HG03354 (cell line): ENCODE results near the gene MAN1C1.

Source experiments
- ATAC-seq: cut with Tn5 transposase; IDR thresholded peaks from one replicate; pipeline ENCODE4 v1.9.1; 2021; ENCODE audit warnings: mild to moderate bottlenecking; ENCODE audit not compliant: unreplicated experiment, poor library complexity, severe bottlenecking

Gene MAN1C1

DNA sequence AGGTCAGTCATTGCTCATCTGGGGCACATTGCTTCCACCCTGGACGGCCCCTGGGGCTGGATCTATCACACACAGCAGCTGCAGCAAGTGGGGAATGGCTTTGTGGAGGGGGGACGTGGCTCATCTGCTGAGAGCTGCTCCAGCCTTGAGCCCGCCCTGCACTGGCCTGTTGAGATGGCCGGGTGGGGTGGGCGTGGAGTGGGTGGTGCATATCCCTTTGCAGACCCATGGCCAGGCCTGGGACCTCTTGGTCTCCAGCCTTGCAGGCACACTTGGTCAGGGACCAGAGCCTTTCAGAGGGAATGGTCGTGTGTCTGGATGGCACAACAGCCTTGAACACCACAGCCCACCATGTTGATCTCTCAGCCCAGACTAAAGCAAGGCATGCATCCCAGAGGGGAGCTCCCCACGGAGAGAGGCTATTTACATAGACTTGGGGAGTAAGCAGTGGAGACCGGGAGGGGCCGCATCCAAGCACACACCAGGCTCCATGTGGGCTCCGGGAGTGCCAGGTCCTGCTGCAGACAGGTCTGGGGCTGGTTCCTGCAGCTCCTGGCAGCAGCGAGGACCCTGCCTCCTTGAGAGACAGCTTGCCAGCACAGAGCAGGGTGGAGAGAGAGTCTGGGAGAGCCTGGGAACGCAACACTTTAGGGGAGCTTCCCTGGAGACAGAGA, 130.6 kb downstream of the MAN1C1 start:
- no peak for ATAC-seq

DNA sequence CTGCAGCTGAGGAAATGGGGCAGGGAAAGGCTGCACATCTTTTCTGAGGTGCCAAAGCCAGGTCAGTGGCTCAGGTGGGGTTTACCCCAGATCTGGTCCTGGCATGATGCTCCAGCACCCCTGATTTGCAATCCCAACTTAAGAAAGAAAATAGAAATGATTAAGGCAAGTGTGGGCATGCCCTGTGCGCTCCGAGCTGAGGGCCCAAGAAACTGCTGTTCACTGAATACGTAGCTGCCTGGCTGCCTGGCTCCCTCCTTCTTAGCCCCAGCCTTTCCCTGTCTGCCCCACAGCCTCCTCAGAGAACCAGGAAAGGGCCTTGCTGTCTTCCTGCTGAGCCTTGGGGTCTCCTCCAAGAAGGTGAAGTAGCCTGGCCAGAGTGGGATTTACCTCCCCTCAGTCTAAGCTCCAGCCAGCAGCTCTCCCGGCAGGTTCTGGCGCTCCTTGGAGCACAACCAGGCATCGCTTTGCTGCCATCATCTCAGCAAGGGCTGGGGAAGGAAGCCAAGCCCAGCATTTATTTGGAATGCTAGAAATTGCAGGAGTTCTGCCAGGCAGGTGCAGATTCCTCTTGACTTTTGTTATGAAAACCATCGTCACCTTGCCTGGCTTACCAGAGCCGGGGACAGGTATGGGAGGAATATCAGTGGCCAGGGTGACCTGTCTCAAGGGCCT, 132.1 kb downstream of the MAN1C1 start:
- no peak for ATAC-seq

DNA sequence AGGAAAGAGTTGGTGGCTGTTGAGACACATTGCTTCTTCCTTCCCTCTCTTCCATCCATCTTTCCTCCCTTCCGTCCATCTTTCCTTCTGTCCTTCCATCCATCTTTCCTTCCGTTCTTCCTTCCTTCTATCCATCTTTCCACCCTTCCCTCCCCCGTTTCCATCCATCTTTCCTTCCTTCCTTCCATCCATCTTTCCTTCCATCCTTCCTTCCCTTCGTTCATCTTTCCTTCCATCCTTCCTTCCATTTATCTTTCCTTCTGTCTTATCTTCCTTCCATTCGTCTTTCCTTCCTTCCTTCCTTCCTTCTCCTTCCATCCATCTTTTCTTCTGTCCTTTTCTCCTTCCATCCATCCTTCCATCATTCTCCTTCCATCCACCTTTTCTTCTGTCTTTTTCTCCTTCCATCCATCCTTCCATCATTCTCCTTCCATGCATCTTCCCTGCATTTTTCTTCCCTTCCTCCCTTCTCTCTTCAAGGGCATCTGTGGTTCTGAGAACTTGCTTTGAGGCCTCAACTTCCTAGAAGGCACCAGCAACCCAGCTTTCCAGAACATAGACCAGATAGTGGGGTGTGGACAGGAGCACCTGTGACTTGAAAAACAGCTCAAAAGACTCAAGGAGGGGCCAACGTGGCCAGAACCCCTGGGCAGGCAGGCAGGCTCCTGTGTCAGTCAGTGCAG, 134.5 kb downstream of the MAN1C1 start:
- no peak for ATAC-seq

DNA sequence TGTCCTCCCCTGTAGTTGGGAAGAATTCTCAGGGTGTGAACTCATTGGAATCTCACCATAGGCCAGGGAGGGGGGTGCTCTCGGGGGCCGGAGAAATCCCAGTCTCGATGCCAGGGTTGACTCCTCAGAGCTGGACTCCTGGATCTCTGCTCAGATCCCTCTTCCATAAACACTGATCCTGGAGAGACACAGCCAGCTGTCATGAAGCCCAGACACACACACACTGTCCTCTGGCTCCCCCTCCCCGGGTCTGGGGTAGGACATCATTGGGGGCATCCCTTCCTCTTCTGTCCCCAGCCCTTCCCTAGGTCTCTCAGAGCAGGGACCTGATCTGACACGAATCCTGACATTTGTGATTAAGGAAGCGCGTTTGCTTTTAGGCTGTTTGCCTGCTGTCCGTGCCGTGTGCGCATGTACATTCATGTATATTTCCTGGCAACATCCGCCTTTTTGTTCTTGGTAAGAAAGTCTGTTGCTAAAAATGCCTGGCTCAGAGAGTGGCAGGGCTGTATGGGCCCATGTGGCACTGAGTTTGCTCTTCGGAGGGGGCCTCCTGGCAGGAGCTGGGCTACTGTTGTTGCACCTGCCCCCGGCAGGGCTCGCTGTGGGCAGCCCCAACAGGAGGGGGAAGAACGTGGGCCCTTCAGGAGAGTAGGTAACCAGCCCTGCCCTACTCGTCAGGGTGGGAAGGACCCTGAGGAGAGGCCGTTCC, 138.0 kb downstream of the MAN1C1 start:
- no peak for ATAC-seq

DNA sequence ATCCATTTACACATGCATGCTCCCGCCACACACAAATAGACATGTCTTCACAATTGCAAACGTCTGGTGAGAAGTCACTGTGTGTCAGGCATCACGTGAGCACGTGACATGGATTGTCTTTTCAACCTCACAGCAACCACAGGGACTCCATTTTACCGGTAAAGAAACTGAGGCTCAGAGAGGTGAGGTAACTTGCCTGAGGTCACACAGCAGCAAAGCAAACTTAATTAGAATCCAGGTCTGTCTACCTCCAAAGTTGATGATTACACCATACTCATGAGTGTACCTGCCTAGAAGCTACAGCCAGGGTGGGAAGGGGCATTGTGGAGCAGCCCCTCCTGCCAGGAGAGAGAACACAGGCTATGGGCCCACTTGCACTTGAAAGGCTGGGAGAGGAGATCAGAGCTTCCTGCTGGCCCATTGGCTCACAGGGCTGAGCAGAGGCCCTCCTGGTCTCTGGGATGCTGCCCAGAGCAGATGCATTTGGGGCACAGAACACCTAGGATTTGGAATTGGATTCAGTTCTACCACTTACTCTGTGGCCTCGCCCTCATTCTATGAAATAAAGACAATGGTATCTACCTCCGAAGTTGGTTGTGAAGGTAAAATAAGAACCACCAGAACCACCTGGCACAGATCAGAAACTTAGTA, 139.0 kb downstream of the MAN1C1 start:
- ATAC-seq, result no peak

DNA sequence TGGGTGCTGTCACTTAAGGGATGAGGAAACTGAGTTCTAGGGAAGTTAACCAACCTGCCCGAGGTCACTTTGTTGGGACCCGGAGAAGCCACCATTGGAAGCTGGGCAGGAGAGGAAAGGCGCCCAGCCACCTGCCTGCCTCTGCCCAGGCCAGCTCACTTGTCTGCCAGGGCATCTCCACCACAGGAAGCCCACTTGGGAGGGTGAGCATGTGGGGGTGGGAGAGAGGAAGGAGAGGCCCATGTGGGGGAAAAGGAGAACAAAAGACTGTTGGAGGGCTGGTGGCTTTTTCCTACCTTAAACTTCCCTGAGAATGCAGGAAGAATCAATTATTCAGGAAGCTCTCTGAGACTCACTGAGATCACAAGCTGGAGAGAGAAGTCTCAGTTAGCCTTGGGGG, 139.6 kb downstream of the MAN1C1 start:
- no peak for ATAC-seq

DNA sequence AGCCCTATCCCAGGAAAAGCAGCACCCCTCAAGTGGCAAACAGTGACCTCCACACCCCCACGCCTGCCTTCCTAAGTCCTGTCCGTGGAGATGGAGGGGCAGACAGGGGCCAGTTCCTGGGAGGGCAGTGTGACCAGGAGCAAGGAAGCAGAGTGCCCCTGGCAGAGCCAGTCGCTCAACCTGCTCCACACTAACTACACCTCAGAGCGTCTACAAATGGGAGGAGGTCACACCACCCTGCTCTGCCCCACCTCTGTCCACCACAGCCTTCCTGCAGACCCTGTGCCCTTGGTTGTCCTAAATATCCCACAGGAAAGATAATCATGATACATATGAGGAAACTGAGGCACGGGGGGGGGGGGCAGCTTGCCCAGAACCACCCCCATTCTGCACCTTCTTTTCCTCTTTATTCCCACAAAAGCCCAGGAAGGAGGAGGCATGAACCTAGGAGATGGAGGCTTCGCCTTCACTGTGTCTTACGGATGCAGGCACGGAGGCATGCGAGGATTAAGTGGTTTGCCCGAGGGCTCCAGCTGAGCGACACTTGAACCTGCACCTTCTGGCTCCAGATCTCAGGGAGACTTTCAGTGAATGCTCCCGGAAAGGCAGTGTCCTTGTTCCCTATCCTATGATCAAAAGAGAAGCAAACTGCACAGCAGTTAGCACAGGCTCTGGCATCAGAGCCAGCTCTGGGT, 140.7 kb downstream of the MAN1C1 start:
- ATAC-seq, result no peak

DNA sequence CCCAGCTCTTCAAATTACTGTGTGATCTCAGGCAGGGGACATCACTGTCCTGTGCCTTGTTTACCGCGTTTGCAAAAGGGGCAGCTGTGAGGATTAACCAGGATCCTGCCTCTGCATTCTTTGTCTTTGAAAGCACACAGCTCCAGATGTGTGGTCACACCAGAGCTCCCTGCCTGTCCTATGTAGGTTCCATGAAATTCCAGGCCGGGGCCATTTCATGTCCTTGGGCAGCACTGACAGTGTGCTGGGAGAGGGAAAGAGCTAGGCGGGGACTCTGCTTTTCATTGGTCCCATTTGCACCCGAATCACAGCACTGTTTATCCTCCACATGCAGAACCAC, 141.2 kb downstream of the MAN1C1 start:
- no peak for ATAC-seq

DNA sequence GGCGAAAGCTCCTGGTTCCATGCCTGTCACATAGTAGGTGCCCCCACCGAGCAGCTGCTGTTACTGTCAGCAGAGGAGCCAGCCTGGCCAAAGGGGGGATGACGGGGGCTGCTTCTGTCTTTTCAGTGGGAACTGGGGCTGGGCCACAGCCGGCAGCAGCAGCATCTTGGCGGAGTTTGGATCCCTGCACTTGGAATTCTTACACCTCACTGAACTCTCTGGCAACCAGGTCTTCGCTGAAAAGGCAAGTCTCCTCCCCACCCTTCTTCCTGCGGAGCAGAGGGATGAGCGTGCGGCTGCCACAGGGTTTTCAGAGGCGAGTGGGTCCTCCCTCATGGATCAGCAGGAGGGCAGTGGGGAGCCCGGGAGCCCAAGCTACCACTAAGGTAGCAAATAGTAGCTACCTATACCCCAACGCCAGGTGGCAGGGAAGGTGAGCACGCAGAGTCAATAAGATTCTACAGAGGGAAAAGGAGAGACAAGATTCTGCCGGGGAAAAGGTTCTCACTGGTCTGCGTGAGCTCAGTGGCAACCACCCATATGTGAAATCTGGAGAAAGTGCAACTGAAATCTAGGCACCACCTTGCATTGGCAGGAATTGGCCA, 142.0 kb downstream of the MAN1C1 start:
- ATAC-seq, result no peak

DNA sequence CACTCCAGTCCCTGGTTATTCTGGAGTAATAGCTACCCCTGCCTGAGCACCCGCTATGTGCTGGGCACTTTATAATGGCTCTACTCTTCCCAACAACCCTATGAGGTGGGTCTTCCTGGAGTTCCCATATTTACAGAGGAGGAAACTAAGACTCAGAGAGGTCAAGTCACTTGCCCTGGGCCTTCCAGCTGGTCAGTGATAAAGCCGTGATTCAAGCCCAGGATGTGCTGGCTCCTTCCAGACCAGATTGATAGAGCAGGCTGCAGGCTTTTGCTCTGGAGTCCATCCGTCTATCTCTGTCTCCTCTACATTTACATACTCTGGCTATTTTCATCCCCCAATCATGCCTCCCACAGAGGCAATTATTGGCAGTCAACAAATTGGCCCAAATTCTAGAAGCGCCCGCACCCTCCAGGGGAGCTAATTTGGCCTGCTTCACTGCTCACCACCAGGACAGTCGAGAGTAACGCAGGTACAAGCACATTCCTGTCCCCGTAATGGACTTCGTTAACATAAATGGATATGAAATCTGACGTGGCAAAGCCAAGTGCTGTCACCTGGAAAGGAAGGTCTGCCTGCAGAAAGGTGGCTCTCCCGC, 143.6 kb downstream of the MAN1C1 start:
- no peak for ATAC-seq

DNA sequence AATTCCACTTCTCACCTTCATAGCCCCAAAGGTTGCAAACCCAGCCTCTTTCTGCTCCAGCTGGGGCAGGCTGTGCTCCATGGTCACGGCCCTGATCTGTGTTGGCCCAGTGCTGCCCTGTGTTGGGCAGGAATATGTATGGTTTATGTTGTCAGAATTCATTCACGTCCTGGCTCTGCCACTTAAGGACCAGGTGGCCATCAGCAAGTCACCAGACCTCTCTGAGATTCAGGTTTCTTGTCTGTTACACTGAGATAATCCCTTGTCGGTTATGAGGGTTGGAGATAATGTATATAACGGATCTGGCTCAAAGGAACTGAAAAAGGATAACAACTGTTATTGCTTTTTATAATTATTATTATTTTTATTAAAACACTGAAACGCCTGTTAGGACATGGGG, 144.3 kb downstream of the MAN1C1 start:
- ATAC-seq, result no peak

DNA sequence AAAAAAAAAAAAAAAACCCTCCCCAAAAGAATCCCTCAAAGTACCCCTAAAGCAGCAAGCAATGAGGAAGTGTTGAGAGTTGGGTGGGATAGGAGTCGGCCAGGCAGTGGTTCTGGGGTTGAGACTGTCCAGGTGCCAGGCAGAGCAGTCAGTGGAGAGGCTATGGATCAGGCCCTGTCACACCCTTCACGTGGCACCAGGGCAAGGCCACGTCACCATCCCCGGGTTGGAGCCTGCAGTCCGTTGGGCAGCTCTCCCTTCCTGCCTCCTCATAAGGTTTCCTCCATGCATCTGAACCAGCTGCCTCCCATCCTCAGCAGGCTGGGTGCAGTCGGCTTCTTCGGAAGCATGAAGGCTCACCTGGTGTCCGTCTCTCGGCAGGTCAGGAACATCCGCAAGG, 146.9 kb downstream of the MAN1C1 start:
- ATAC-seq, result no peak

DNA sequence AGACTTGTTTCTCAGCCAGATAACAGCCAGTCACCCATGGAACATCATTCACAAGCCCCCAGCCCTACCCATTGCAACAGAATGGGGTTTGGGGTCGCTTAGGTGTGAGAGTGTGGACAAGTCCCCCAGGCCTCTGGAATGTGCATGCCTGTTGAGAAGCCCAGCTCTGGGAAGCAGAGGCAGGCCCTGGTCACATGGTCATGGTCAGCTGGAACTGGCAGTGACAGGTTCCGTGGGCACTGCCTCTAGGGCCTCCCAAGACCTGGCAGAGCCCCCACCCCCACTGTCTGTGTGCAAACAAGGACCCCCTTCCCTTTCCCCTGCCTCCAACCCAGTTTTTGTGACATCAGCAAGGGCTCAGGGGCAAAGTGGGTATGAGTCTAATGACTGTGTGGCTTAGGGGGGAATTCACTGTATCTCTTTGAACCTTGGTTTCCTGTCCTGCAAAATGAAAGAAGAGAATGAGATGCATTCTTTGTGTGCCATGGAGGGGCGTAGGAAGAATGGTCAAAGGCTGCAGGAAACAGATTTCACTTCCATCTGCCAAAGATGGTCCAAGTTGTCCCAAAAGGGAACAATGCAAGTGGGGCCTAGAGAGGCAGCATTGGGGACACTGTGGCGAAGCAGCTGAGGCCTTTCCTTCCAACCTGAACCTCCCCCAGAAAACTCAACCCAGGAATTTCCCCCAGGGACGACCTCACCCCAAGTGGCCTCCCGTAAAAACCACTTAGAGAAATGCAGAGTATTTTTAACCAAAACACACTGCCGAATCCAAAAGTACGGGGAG, 148.7 kb downstream of the MAN1C1 start:
- no peak for ATAC-seq

DNA sequence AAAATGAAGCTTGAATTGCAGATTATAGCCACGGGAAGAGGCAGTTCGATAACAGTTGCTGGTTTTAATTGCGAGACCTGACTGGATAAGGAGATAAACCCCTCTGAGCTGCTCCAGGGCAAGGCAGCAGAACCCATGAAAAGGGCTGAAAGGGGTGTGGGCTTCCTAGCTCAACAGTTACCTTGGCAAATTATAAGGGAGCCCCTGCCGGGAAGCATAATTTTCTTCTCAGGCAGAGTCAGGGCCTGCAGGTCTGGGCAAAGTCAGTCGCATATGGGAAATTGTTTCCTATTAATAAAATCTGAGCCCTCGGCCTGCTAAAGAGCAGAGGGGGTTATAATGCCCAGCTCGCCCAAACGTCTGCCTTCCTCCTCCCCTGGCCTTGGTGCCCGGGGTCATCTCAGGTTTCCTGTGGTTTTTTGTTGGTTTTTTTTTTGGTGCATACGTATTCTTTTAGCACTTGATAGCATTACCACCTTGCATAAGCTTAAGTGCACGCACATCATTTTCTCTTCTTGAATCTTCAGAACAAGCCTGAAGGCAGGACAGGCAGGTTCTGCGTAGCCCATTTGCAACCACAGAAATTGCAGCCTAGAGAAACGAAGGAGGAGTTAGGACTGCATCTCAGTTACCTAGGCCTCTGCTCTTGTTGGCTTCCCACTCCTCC, 149.5 kb downstream of the MAN1C1 start:
- ATAC-seq, result no peak

DNA sequence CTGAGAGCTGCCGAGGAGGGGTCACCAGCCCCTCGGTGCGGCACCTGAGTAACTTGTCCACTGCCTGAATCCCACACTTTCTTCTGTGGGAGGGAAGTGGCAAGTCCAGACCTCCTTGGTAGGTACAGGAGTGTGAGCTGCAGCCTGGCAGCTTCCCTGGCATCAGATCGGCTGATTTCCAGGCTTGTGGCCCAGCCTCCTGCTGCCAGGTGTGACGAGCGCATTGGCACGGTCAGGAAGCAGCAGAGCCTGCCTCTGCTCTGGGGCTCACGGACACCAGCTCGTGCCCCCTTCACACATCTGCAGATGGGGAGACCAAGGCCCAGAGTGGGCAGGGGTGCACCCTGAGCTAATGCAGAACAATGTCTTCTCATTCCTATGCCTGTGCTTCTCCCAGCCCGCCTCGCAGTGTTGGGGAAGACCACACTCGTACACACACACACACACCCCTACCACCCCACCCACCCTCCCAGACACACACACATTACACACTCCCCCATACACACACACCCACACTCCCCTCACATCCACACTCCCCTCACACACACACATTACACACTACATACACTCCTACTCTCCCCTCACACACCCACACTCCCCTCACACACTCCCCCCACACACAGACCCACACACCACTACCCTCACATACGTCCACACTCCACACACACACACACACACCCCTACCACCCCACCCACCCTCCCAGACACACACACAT, 150.3 kb downstream of the MAN1C1 start:
- no peak for ATAC-seq

DNA sequence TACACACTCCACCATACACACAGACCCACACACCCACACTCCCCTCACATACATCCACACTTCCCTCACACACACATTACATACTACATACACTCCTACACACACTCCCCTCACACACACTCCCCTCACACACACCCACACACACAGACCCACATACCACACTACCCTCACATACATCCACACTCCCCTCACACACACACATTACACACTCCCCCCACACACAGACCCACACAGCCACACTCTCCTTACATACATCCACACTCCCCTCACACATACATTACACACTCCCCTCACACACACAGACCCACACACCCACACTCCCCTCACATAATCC, 150.8 kb downstream of the MAN1C1 start:
- no peak for ATAC-seq

DNA sequence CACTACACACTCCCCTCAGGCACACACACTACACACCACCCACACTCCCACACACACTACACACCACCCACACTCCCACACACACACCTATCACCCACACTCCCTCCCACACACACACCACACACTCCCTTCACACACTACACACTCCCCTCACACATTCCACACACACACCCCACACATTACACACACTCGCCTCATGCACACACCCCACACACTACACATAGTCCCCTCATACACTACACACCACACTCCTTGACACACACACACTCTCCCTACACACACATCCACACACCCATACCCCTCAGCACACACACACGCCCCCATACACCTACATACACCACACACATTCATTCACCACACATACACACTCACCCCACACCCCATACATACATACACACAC, 152.4 kb downstream of the MAN1C1 start:
- no peak for ATAC-seq
